GM19455 (cell line): ENCODE data around the gene MLANA.
"Not testable (repeated sequence)": the region's sequence is repeated elsewhere in the genome, so short reads cannot be mapped to it uniquely, and the experiment has no call there.

ENCODE experiments used
- ATAC-seq: cut with Tn5 transposase; IDR thresholded peaks from one replicate; pipeline ENCODE4 v1.9.1; 2021; ENCODE audit not compliant: unreplicated experiment

The MLANA gene

DNA sequence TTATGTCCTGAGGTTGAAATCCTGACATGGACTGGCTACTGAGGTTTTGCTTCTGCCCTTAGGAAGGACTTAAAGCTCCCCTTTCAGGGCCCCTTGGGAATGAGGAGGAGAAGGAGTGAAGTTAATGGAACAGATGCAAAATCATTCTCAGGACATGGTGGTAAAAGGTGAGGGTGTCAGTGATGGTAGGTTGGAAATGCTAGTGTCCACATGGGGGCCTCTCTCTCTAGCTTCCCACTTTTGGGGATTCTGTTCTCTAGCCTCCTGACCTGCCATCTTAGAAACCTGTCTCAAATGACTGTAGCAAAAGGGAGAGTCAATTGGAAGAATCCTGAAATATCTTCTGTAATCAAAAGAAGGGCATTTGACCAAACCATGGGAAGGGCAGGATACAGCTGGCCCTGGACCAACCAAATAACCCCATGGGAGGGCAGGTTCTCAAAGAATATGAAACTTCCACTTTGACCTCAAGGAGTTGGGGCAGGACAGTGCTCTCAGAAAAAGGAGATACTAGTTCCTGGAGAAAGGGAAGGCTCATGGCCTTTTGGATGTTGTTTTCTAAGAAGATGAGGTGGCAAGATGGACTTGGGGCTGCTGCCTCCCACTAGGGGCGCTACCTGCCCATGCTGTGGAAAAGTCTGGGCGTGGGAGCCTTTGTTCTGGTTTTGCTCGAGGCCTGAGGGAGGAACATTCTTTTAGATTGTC is 21.2 kb upstream of the MLANA start:
- no peak for ATAC-seq

DNA sequence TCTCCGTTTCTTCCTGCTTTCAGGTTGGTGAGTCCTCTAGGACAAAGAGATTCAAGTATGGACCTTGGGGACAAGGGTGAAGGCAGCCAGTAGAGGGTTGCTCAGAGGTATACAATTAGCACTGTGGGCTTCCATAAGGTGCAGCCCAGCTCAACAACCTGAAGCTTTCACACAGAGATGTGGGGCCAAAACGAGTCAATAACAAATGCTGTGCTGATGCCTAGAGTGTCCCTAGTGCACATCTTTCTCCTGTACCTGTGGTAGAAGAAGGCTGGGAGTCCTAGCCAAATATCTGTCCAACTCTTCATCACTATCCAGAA is 20.7 kb upstream of the MLANA start:
- no peak for ATAC-seq

DNA sequence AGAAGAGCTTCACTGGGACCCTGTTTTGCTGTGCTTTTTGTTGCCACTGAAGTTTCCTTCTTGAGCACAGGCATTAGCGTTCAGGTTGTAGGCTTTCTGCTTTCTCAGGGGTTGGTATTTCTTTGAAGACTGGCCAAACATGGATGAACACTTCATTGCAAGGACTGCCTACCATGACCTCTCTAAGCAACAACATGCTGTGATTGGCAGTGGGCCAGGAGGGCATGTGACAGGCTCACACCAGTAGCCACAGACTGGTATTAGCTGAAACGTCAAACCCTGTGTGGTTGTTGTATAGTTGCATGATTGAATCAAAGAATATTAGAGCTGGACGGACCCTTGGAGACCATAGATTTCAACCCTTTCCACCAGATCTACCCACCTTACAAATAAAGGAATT is 20.0 kb upstream of the MLANA start:
- ATAC-seq = no peak

DNA sequence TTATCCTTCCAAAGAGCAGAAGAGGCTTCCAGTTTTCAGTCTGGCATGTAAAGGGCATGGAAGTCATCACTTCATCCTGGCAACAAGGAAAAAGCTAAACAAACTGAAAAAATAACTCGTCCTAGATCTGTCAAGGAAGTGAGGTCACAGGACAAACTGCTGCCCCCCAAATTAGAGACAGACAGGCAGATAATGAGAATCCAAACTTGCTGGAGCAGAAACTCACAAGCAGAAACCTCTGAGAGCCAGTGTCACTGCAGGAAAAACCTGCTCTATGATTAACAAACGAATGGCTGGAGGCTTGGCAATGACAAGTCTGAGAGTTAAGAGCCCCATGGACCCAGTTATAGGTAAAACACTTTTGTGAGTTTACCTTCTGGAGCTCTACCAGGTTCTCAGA is 18.9 kb upstream of the MLANA start:
- ATAC-seq = no peak

DNA sequence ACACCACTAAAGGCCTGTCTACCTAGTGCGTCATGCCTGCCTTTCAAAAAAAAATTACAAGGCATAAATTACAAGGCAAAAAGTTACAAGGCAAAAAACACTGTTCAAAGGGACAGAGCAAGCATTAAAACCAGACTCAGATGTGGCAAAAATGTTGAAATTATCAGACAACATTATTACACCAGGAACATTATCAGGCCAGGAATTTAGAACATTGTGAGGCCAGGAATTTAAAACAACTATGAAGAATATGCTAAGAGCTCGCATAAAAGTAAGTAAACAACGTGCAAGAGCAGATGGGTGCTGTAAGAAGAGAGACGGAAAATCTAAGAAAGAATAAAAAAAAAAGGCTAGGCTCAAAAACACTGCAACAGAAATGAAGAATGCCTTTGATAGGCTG is 18.2 kb upstream of the MLANA start:
- no peak for ATAC-seq

DNA sequence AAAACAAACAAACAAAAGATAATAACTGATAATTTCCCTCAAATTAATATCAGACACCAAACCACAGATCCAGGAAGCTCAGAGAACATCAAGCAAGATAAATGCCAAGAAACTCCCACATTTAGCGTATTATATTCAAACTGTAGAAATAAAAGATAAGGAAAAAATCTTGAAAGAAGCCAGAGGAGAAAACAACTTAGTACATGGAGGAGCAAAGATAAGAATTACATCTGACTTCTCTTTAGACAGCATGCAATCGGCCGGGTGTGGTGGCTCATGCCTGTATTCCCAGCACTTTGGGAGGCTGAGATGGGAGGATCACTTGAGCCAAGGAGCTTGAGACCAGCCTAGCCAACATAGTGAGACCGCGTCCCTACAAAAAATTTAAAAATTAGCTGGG is 17.2 kb upstream of the MLANA start:
- ATAC-seq = no peak

DNA sequence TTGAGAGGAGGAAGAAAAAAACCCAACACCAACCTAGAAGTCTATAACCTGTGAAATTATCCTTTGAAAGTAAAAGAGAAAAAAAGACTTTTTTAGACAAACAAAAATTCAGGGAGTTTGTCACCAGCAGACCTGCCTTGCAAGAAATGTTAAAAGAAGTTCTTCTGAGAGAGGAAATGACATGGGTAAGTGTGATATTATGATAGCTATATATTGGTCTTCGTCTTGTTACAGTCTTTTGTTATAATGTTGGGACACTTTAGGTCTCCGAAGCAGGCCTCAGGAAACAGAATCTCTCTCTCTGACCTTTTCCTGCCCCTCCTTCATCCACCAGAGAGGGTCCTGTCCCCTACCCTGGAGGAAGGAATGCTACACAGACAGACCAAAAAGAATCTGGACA is 16.6 kb upstream of the MLANA start:
- ATAC-seq = no peak

DNA sequence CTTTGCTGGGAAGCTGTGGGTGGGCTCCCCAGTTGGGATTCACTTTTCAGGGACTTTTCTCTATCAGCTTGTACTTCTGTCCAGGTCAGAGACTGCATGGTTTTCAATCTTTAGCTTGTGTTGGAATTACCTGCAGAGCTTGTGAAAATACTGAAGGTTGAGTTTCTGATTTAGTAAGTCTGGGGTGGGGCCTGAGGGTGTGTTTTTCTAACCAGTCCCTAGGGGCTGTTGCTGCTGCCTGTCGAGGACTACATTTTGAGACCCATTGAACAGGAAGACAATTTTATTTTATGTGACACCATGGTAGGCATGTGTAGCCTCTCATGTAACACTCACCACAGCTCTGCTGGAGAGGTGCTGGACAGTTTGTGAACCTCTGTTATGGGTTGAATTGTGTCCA is 14.7 kb upstream of the MLANA start:
- no peak for ATAC-seq

DNA sequence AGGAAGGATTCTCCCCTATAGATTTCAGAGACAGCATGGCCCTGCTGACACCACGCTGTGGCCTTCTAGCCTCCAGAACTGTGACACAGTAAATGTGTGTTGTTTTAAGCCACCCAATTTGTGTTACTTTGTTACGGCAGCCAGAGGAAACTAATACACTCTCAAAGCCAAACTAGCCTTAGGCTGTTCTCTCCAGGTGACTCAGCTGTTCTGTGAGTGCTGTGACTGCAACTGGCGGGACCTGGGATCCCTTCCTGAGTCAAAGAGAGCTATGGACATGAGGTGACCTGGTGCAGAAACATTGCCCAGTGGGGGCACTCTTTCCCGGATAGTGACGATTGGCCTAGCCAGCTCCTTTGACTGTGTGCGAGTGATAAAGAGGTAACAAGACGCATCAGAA is 14.0 kb upstream of the MLANA start:
- no peak for ATAC-seq

DNA sequence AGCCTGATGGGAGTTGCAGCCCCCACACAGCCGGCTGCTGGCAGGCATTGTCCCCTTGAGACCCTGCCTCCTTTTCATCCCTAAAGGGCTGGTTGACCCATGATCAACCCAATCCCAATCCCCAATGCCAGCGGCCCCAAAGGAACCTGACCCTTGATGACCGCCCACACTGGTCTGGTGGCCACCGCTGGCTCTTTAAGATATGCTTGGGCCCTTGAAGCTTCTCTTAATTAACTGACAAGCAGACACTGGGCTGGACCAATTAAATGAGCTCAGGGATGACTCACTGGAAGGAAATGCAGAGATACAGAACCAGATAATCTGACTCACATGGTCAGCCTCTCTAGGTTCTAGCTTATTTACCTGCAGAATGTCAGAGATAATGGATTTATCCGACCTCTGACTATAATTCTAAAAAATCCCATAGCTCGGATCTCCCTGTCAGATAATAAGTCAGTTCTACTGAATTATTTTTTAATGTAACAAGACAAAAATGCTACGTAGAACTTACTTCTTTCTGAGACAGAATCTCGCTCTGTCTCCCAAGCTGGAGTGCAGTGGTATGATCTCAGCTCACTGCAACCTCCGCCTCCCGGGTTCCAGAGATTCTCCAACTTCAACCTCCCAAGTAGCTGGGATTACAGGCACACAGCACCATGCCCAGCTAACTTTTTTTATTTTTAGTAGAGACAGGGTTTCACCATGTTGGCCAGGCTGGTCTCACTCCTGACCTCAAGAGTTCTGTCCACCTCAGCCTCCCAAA is 11.1 kb upstream of the MLANA start:
- no peak for ATAC-seq

DNA sequence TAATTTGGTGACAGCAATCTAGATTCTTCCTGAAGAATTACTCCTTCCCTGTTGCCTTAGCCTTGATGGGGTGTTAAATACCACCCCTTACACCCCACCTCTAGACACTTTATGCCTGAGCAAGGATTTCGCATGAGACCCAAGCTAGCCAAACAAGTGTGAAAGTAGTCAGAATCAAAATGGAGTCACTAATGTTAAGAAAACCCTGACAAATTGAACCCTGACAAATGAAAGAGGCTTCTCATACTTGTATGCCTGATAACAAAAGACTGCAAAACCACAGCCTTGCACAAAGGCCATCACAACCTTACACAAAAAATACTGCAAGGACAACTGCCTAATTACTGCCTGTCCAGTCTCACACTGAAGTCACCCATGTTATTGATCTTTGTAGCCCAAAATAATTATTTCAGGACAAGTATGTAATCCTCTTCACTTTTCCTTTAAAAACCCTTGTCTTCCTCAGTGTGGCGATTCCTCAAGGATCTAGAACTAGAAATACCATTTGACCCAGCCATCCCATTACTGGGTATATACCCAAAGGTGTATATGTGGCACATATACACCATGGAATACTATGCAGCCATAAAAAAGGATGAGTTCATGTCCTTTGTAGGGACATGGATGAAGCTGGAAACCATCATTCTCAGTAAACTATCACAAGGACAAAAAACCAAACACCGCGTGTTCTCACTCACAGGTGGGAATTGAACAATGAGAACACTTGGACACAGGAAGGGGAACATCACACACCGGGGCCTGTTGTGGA is 8.3 kb upstream of the MLANA start:
- ATAC-seq = not testable (repeated sequence)

DNA sequence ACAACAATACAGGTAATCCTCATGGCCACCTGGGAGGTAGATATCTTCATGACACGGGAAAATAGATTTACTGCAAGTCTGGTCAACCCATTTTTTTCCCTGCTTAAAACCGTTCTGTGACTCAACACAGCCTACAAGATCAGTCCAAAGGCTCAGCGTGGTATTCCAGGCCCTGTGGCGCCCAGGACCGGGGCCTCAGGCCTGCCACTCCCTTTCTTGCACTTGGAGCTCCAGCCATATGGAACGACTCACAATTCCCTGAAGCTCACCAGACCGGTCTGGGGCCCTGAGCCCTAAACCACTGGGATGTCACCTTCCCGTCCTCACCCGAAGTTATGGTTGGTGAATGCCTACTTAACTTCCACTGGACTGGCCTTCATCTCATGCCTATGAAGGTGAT is 6.5 kb upstream of the MLANA start:
- no peak for ATAC-seq

DNA sequence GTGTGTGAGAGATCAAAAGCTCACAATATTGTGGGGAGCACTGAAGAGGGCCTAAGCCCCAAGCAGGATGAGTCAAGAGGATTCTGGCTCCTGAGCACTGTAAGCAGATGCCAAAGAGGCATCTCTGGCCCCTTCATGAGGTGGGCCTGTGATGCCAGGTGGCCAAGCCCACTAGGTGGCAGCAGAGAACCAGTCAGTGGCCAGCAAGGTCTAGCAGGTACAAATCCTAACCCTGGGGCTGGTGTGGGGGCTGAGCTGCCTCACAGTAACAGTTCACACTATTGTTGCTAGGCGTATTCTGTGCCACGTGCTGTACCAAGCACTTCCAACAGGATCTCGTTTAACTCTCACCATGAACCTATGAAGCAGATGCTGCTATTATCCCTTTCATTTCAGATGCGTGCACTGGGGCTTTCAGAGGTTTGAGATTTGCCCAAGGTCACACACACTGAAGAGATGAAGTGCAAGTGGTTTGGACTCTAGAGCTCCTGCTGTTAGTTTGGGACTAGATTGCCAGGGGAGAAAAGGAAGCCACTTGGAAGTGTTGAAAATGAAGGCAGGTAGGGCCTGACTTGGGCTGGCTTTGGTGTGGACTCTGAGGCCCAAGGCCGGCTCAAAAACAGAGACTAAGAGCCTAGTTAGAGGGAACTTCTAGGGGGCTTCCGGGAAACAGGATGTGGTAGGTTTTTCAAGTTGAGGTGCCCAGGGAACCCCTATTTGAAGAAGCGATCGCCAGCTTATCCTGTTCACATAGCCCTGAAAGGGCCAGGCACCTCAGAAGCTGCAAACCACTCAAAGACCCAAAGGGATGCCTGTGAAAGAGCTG is 4.4 kb upstream of the MLANA start:
- ATAC-seq = peak; percentile 96

DNA sequence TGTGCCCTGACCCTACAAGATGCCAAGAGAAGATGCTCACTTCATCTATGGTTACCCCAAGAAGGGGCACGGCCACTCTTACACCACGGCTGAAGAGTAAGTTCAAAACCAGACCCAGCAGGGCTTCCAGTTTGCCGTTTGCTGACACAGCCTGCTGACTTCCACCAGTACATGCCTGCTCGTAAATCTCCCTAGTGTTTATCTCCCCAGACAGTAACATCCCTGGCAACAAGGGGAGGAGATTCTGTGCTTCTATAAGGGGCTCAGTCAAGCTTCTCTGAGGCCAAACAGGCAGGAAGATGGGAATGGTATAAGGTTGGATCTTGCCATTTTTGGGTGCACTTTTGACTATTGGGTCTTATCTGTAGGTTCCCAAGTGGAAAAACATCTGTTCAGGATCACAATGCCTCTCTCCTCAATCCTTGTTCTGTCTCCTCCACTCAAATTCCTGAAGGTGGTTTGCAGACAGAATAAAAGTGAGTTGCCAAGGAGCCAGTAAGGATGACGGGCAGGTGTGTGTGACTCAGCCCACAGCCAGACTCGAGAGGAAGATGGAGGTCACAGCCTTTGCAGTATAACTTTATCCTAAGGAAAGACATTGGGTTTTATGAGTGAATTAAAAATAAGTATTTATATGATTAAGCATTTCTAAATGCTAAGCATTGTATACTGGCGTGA is 1.9 kb downstream of the MLANA start:
- no peak for ATAC-seq

DNA sequence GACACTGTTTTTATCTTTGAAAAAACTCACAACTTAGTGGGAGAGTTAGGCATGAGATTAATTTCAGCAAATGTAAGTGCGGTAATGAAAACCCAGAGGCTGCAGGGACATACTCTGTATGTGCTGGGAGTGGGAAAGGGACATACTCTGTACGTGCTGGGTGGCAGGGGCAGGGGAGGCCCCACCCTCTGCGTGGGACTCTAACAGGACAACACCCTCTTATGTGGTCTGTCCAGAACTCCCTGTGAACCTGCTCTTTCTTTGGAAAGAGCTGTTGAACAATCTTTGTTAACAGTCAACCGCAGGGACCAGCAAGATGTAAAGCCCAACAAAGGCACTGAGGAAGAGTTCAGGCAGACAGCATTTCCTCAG is 2.4 kb downstream of the MLANA start:
- no peak for ATAC-seq

DNA sequence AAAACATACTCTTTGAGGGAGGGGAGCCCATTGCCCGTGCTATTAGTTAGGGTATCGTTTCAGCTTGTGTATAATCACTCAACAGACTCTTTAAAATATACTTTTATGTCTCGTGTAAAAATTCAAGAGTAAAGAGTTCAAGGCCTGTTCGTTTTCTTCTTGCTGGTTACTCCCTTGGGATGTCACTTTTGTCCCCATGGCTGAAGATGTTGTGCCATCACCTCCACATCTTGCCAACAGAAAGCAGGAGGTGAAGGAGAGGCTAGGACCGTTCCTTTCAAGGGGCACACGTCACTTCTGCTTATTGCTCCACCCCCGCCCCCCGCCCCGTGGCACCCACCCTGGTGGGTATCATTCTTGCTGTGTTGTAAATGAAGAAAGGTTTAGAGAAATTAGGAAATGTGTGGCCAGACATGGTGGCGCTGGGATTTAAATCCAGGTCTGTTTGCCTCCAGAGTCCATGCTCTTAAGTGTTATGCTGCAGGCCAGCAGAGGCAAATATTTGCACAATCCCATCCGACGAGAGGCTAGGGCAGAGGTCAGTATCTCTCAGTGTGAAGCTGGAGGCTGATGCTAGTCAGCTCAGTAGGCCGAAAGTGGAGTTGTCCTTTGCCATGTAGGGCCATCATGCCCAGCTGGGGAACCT is 3.0 kb downstream of the MLANA start:
- ATAC-seq = no peak

DNA sequence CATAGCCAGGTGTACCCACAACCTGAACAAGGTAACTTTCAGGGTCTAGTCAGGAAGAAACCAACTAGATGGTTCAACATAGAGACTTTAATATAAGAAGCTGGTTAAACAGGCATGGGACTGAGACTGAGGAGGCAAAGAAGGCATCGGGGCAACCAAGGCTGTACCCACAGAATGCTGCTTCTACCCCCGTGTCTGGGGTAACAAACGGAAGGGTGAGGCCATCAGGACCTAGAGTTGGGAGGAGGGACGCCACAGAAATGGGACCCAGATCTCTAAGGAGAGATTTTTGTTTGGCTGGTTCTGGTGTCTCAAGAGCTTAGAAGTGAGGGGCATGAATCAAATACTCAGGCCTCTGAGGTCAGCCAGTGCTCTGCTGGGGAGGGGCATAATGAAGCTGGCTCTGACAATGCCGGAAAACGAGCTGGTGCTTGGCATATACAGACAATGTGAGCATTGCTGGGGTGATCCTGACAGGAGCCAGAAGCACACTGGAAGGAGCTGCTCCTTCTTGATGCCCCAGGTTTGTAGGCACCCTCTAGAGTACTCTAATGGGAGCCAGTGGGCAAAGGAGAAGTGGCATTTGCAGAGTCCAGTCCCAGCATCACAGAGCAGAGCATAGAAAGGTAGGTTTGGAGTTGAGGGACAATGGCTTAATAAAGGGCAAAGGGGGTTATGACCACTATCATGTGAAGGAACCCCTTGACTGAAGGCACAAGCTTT is 3.7 kb downstream of the MLANA start:
- no peak for ATAC-seq

DNA sequence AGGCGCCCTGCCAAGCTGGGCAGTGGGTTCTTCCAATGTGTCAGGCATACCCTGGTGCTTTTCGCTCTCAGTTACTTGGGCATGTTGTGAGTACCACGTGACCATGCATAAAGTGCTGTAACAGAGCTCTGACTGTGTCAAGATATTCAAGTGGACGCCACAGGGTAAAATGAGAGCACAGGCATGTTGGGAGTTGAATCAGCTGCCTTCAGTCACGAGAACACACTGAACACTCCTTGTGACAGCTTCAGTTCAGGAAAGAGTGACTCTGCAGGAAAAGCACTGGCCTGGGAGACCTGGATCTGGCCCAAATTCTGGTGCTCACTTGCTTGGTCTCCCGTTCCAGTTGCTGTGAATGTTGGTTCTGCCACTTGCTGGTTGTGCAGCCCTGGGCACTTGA is 5.1 kb downstream of the MLANA start:
- no peak for ATAC-seq

DNA sequence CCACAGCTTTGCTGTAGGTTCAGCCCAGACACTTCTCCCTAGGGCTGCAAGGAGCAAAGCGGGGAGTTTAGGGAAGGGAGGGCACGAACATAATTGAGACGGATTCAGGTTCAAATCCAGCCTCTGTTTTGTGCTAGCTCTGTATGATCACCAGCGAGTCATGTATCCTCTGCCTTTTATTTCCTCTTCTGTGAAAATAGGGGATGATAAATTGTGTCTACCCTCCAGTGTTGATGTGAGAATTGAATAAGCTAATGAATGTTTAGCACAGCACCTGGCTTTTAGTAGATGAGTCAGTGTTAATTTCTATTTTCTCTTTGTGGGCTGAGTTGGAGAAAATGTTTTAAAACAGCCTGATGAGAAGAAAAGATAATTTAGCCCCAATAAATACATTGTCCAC is 6.2 kb downstream of the MLANA start:
- no peak for ATAC-seq

DNA sequence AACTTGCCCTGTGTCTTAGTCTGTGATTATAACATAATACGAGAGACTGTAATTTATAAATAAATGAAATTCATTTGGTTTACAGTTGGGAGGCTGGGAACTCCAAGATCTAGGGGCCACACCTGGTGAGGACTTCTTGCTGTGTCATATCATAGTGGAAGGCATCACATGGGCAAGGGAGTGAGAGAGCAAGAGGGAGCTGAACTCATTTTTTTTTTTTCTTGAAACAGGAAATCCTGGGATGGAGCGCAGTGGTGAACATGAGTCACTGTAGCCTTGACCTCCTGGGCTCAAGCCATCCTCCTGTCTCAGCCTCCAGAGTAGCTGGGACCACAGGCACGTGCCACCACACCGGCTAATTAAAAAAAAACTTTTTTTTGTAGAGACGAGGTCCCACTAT is 7.2 kb downstream of the MLANA start:
- ATAC-seq = no peak
